Cardiac septum (tissue), 1 donor: ENCODE measurements around the gene B3GLCT. TPM values are rescaled to one million over a fixed set of nuclear protein-coding genes. Genes with fewer than 3 reads are reported as not detected.
"Not testable (repeated sequence)": the region's sequence is repeated elsewhere in the genome, so short reads cannot be mapped to it uniquely, and the experiment has no call there.

ENCODE experiments used
- DNase-seq: peaks from one replicate; pipeline ENCODE4 v3.0.0-alpha.2; 2020; ENCODE audit warnings: low spot score
- intact Hi-C: fragments of 100-400 bp; cut with DNase I; formaldehyde crosslinking; loops from one replicate; pipeline ENCODE4 v1.14.0; 2022
- total RNA-seq: library from RNA; stranded (reverse); fragmentation: NEBNext Ultra II Directional; extraction: Animal tissue kit (Norgen Biotek cat#: 25700); gene quantifications from one replicate; pipeline ENCODE4 v1.2.1, GENCODE V29; 2021
- donor health status: DM: no; HTN: no; CAD: no.

The B3GLCT gene
- total RNA-seq, 1 donor from 2014 or later: 17.5 TPM

GRCh38 chr13:31214435-31214834 is 14.7 kb downstream of the B3GLCT start:
- intact Hi-C loops: no loop called here
- DNase-seq: no peak

- DNase-seq, intact Hi-C loops: not testable (repeated sequence)
Measured at GRCh38 chr13:31216916-31217315, 17.1 kb downstream of the B3GLCT start.

- intact Hi-C loops: no loop called here
- DNase-seq: no peak
Measured at GRCh38 chr13:31219909-31220598, 20.3 kb downstream of the B3GLCT start.

- intact Hi-C loops: no loop called here
- no peak for DNase-seq
Measured at GRCh38 chr13:31221057-31221456, 21.3 kb downstream of the B3GLCT start.

GRCh38 chr13:31223215-31223614 is 23.4 kb downstream of the B3GLCT start:
- intact Hi-C loops: no loop called here
- DNase-seq: no peak

- intact Hi-C loops: loop anchor here (2.0 kb wide), 1 partner anchor 19 kb away; no protein-coding TSS in a partner anchor
- no peak for DNase-seq
Measured at GRCh38 chr13:31223640-31224039, 23.9 kb downstream of the B3GLCT start.

- intact Hi-C loops: loop anchor here (2.0 kb wide), 1 partner anchor 19 kb away; no protein-coding TSS in a partner anchor
- no peak for DNase-seq
Measured at GRCh38 chr13:31224174-31224669, 24.4 kb downstream of the B3GLCT start.

GRCh38 chr13:31224963-31225559 is 25.3 kb downstream of the B3GLCT start:
- intact Hi-C loops: loop anchor here (2.0 kb wide), 1 partner anchor 20 kb away; no protein-coding TSS in a partner anchor
- no peak for DNase-seq

- intact Hi-C loops: loop anchor here (2.0 kb wide), 1 partner anchor 21 kb away; no protein-coding TSS in a partner anchor
- DNase-seq: no peak
Measured at GRCh38 chr13:31225998-31226675, 26.4 kb downstream of the B3GLCT start.

GRCh38 chr13:31227063-31227462 is 27.3 kb downstream of the B3GLCT start:
- no peak for DNase-seq
- intact Hi-C loops: no loop called here

- intact Hi-C loops: no loop called here
Measured at GRCh38 chr13:31227870-31228269, 28.1 kb downstream of the B3GLCT start.

GRCh38 chr13:31234729-31235128 is 35.0 kb downstream of the B3GLCT start:
- intact Hi-C loops: loop anchor here (2.0 to 10.0 kb wide), 3 partner anchors 60 to 510 kb away; no protein-coding TSS in a partner anchor
- no peak for DNase-seq

More at GRCh38 chr13:31227870-31228269, 28.1 kb downstream of the B3GLCT start:
- no peak for DNase-seq

- intact Hi-C loops: loop anchor here (10.0 kb wide), 1 partner anchor 509 kb away; no protein-coding TSS in a partner anchor
- no peak for DNase-seq
Measured at GRCh38 chr13:31236211-31236786, 36.5 kb downstream of the B3GLCT start.

- no peak for DNase-seq
- intact Hi-C loops: no loop called here
Measured at GRCh38 chr13:31240921-31241320, 41.1 kb downstream of the B3GLCT start.

- DNase-seq: no peak
- intact Hi-C loops: no loop called here
Measured at GRCh38 chr13:31242367-31242766, 42.6 kb downstream of the B3GLCT start.

GRCh38 chr13:31242916-31243315 is 43.1 kb downstream of the B3GLCT start:
- intact Hi-C loops: no loop called here
- DNase-seq: no peak

GRCh38 chr13:31245598-31246373 is 46.0 kb downstream of the B3GLCT start:
- intact Hi-C loops: no loop called here
- DNase-seq: no peak

GRCh38 chr13:31246918-31247317 is 47.1 kb downstream of the B3GLCT start:
- no peak for DNase-seq
- intact Hi-C loops: no loop called here

- intact Hi-C loops: no loop called here
Measured at GRCh38 chr13:31248361-31248760, 48.6 kb downstream of the B3GLCT start.

More at GRCh38 chr13:31248361-31248760, 48.6 kb downstream of the B3GLCT start:
- no peak for DNase-seq
